A549 (cell line): Measurements from ENCODE around the gene RARB. TPM values are rescaled to one million over a fixed set of nuclear protein-coding genes. Genes with fewer than 3 reads are reported as not detected.

Experiments used
- ATAC-seq, 2 experiments: fragments of 200-7000 bp in 1 of 2; fragments of >200 bp in 1 of 2; cut with Nextera tagmentation in 1 of 2; cut with Tn5 transposase in 1 of 2; 3 replicates each; pipeline versions ENCODE4 v1.8.0 to v1.9.1; 2018 to 2020; ENCODE audit warnings: mild to moderate bottlenecking in 1 of 2, moderate library complexity in 1 of 2
- CTCF ChIA-PET: fragments of 300-600 bp; sonication (Branson Sonifier 250); formaldehyde crosslinking; extraction: SDS; loops from one replicate; lab custom pipeline; 2021; ENCODE audit warnings: antibody characterized with exemption, inconsistent platforms; lab: Yijun Ruan, JAX
- POLR2A ChIA-PET: fragments of 350-600 bp; formaldehyde crosslinking; extraction: SDS; loops from one replicate; lab custom pipeline; 2021; ENCODE audit warnings: antibody characterized with exemption, inconsistent platforms; lab: Yijun Ruan, JAX
- DNase-seq, 2 experiments: peaks; one replicate each; pipeline versions ENCODE4 v3.0.0 to v3.0.0-alpha.2; 2011 to 2016; ENCODE audit warnings: low read depth in 1 of 2, low spot score in 1 of 2
- FAIRE-seq: peaks from 2 replicates; lab custom pipeline; 2011; peaks lifted over from hg19 to GRCh38; lab: Jason Lieb, UNC
- H3K27ac ChIP-seq, 2 experiments: fragments of >200 bp; sonication (Bioruptor Twin); formaldehyde crosslinking; 3 replicates each; pipeline ENCODE4 v1.5.1; 2016 to 2017
- H3K4me1 ChIP-seq: fragments of >200 bp; sonication (Bioruptor Twin); formaldehyde crosslinking; 3 replicates; pipeline ENCODE4 v1.6.1; 2016
- H3K4me2 ChIP-seq: fragments of >200 bp; sonication (Bioruptor Twin); formaldehyde crosslinking; 3 replicates; pipeline ENCODE4 v1.6.1; 2016
- H3K4me3 ChIP-seq: fragments of >200 bp; sonication (Bioruptor Twin); formaldehyde crosslinking; 3 replicates; pipeline ENCODE4 v1.5.1; 2016
- H3K9me3 ChIP-seq: fragments of >200 bp; sonication (Bioruptor Twin); formaldehyde crosslinking; 3 replicates; pipeline ENCODE4 v1.6.1; 2016
- BHLHE40 ChIP-seq: IDR thresholded peaks from 2 replicates; pipeline ENCODE4 v1.6.1; 2012; ENCODE audit warnings: low read depth, low read length, inconsistent platforms
- CBX2 ChIP-seq: fragments of 200-600 bp; sonication (generic); IDR thresholded peaks from 2 replicates; pipeline ENCODE4 v1.6.1; 2016; ENCODE audit warnings: low read depth, mild to moderate bottlenecking, borderline replicate concordance
- CBX8 ChIP-seq: fragments of 200-600 bp; sonication (generic); IDR thresholded peaks from 2 replicates; pipeline ENCODE4 v1.6.1; 2016
- CEBPB ChIP-seq, 2 experiments: fragments of >200 bp in 1 of 2; sonication (Bioruptor Twin) in 1 of 2; formaldehyde crosslinking in 1 of 2; IDR thresholded peaks; 2 replicates each; pipeline ENCODE4 v1.6.1; 2012 to 2016
- CHD2 ChIP-seq: fragments of 150-350 bp; IDR thresholded peaks from 2 replicates; pipeline ENCODE4 v1.6.1; 2014; ENCODE audit warnings: low read length; ENCODE audit not compliant: partially characterized antibody
- EHF ChIP-seq: fragments of 250-450 bp; sonication (Bioruptor Pico); IDR thresholded peaks from 2 replicates; pipeline ENCODE4 v1.5.0; 2020; ENCODE audit warnings: mild to moderate bottlenecking
- ELK1 ChIP-seq: fragments of 150-350 bp; IDR thresholded peaks from 2 replicates; pipeline ENCODE4 v1.6.1; 2014; ENCODE audit warnings: low read depth, mild to moderate bottlenecking, low read length
- EP300 ChIP-seq, 2 experiments: fragments of >200 bp; sonication (Bioruptor Twin); formaldehyde crosslinking; IDR thresholded peaks; 2 replicates in 1 of 2; 3 replicates in 1 of 2; pipeline ENCODE4 v1.6.1; 2016 to 2017
- HDAC2 ChIP-seq: fragments of 200-600 bp; sonication (generic); IDR thresholded peaks from 2 replicates; pipeline ENCODE4 v1.6.1; 2016
- HEYL ChIP-seq: fragments of 250-450 bp; sonication (Bioruptor Pico); IDR thresholded peaks from 2 replicates; pipeline ENCODE4 v1.8.0; 2021; ENCODE audit warnings: mild to moderate bottlenecking, moderate library complexity
- HOXA7 ChIP-seq: fragments of 250-450 bp; sonication (Bioruptor Pico); IDR thresholded peaks from 2 replicates; pipeline ENCODE4 v1.5.0; 2020; ENCODE audit warnings: mild to moderate bottlenecking, moderate library complexity
- HOXB13 ChIP-seq: fragments of 250-450 bp; sonication (Bioruptor Pico); IDR thresholded peaks from 2 replicates; pipeline ENCODE4 v1.5.0; 2020; ENCODE audit warnings: low read depth, mild to moderate bottlenecking, moderate library complexity
- HOXB5 ChIP-seq: fragments of 250-450 bp; sonication (Bioruptor Pico); IDR thresholded peaks from 2 replicates; pipeline ENCODE4 v1.5.0; 2020; ENCODE audit warnings: mild to moderate bottlenecking, moderate library complexity
- JUN ChIP-seq, 2 experiments: fragments of >200 bp; sonication (Bioruptor Twin); formaldehyde crosslinking; IDR thresholded peaks; 2 replicates in 1 of 2; 3 replicates in 1 of 2; pipeline ENCODE4 v1.6.1; 2016 to 2017
- KDM1A ChIP-seq: fragments of 200-600 bp; sonication (generic); IDR thresholded peaks from 2 replicates; pipeline ENCODE4 v1.6.1; 2016; ENCODE audit warnings: low read depth, mild to moderate bottlenecking
- KDM5A ChIP-seq: fragments of 200-600 bp; sonication (generic); IDR thresholded peaks from 2 replicates; pipeline ENCODE4 v1.6.1; 2016; ENCODE audit warnings: antibody characterized with exemption, mild to moderate bottlenecking
- MAX ChIP-seq: IDR thresholded peaks from 2 replicates; pipeline ENCODE4 v1.6.1; 2012
- NFE2L2 ChIP-seq: fragments of 150-350 bp; conservative IDR thresholded peaks from 2 replicates; pipeline ENCODE4 v1.6.1; 2014; ENCODE audit warnings: low read length
- NR3C1 ChIP-seq: fragments of >200 bp; sonication (Bioruptor Twin); formaldehyde crosslinking; IDR thresholded peaks from 3 replicates; pipeline ENCODE4 v1.6.1; 2017
- RCOR1 ChIP-seq: fragments of 150-350 bp; IDR thresholded peaks from 2 replicates; pipeline ENCODE4 v1.6.1; 2014; ENCODE audit warnings: antibody characterized with exemption, low read length, low read depth
- REST ChIP-seq: fragments of 200-600 bp; sonication (generic); IDR thresholded peaks from 2 replicates; pipeline ENCODE4 v1.6.1; 2016; ENCODE audit warnings: antibody characterized with exemption, mild to moderate bottlenecking, moderate library complexity
- RNF2 ChIP-seq: fragments of 200-600 bp; sonication (generic); IDR thresholded peaks from 2 replicates; pipeline ENCODE4 v1.6.1; 2016; ENCODE audit warnings: low read depth, mild to moderate bottlenecking, antibody characterized with exemption, moderate library complexity, borderline replicate concordance
- SREBF2 ChIP-seq: fragments of 450-650 bp; IDR thresholded peaks from 2 replicates; pipeline ENCODE4 v1.6.1; 2014; ENCODE audit warnings: mild to moderate bottlenecking, moderate library complexity
- TFCP2L1 ChIP-seq: fragments of 250-450 bp; sonication (Bioruptor Pico); IDR thresholded peaks from 2 replicates; pipeline ENCODE4 v1.5.0; 2021; ENCODE audit warnings: mild to moderate bottlenecking
- TP53 ChIP-seq: fragments of 250-450 bp; sonication (Bioruptor Pico); IDR thresholded peaks from 2 replicates; pipeline ENCODE4 v1.5.0; 2021; ENCODE audit warnings: mild to moderate bottlenecking, moderate library complexity
- ZFP36 ChIP-seq: fragments of 450-650 bp; IDR thresholded peaks from 2 replicates; pipeline ENCODE4 v1.6.1; 2014; ENCODE audit warnings: borderline replicate concordance; ENCODE audit not compliant: partially characterized antibody
- WGBS: methylation state at CpG from one replicate; pipeline ENCODE4 v1.1.6; 2017; ENCODE audit errors: missing lambda C conversion rate; 5-methylcytosine and 5-hydroxymethylcytosine counted together
- polyA plus RNA-seq, 4 experiments: library from polyadenylated mRNA; depleted of rRNA in 3 of 4; stranded (reverse); fragments of >200 nt; fragmentation: RNase III in 1 of 4; extraction: RNeasy Plus Mini Kit Qiagen cat#74134 plus additional on column Dnase treatment in 1 of 4; gene quantifications; 2 replicates in 3 of 4; 3 replicates in 1 of 4; pipeline ENCODE4 v1.2.3, GENCODE V29; 2011 to 2017
- TF ChIP-seq, protein P1 (sequence below): fragments of >200 bp; sonication (Bioruptor Twin); formaldehyde crosslinking; IDR thresholded peaks from 2 replicates; pipeline ENCODE4 v1.6.1; 2016

The RARB gene
- polyA plus RNA-seq, 2 of the 4 experiments (the other 2 are of a cell fraction) = 24.5 to 30.8 TPM

DNA sequence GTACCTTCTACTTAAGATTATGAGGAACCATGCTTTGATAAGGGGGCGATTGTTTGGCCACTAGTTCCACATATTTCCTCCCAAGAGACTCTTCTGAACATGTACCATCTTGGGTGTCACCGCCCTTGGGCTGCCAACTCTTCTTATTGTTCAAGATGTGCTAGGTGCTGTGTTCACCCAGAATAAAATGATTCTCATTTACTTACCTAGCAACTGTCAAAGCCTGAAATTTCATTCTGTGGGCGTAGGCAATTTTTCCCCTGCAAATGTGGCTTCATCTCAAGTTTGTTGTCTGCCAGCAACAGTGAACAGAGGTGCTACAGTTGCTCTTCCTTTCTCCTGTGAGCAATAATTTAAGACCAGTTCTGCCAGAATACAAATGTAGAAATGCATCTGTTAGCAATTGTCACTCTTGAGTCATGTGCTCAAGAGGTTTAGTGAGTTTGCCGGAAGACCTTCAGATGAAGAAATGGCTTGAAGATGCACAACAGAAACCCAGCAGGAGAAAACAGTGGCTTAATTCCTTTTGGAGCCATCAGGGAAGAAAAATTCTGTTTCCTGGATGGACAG is 41.3 kb upstream of the RARB start:
- H3K4me3 ChIP-seq = no peak overlapping the region
- ATAC-seq (no peak), DNase-seq (no peak), FAIRE-seq (no peak)
- POLR2A ChIA-PET = no interaction called here
- CTCF ChIA-PET = no interaction called here
- H3K27ac ChIP-seq = no peak overlapping the region
- TF ChIP-seq TFCP2L1 (CRISPR knock-in tag) (no peak), EP300 (IDR thresholded peaks at IDR 0.05) (no peak), ZFP36 (no peak), SREBF2 (no peak), CHD2 (no peak), HEYL (no peak), EHF (no peak), KDM5A (no peak), CBX8 (no peak), RCOR1 (no peak), CEBPB (IDR thresholded peaks at IDR 0.05) (no peak), HOXB13 (CRISPR knock-in tag) (no peak), KDM1A (no peak)
- TF ChIP-seq, protein P1, sequence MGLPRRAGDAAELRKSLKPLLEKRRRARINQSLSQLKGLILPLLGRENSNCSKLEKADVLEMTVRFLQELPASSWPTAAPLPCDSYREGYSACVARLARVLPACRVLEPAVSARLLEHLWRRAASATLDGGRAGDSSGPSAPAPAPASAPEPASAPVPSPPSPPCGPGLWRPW = no peak
- 84% methylated on average over 4 of the region's 4 CpGs for WGBS
- H3K9me3 ChIP-seq = peaks cover under 1% of the 10 kb centered on the region; the same call in 1 of the 3 replicates
- no peak overlapping the region for H3K4me2 ChIP-seq
- no peaks in the 10 kb centered on the region for H3K4me1 ChIP-seq

GRCh38 chr3:25390605-25391004 is 37.5 kb upstream of the RARB start:
- no peak overlapping the region for H3K4me2 ChIP-seq
- DNase-seq (no peak), ATAC-seq (no peak), FAIRE-seq (no peak)
- no peaks in the 10 kb centered on the region for H3K4me1 ChIP-seq
- 68% methylated on average over 3 of the region's 3 CpGs for WGBS
- H3K27ac ChIP-seq = no peak overlapping the region
- H3K4me3 ChIP-seq = no peak overlapping the region
- POLR2A ChIA-PET = no interaction called here
- TF ChIP-seq SREBF2 (no peak), CBX2 (no peak), JUN (IDR thresholded peaks at IDR 0.05) (no peak), HDAC2 (no peak), HEYL (no peak), HOXB5 (CRISPR knock-in tag) (no peak), REST (no peak), KDM5A (no peak), BHLHE40 (no peak), EP300 (IDR thresholded peaks at IDR 0.05) (no peak), RNF2 (no peak), NR3C1 (no peak), NFE2L2 (no peak), ELK1 (no peak), TP53 (CRISPR knock-in tag) (no peak), MAX (no peak), HOXA7 (CRISPR knock-in tag) (no peak)
- CTCF ChIA-PET = interaction anchor here (1.0 kb wide), 1 partner anchor 17 kb away, joined by 3 read pairs; no protein-coding TSS in a partner anchor
- peaks cover 6% of the 10 kb centered on the region; the same call in 2 of the 3 replicates for H3K9me3 ChIP-seq
